LNCAP (cell line): ENCODE measurements around the gene ASCC3.

Source experiments
- TF ChIP-seq, protein P1 (sequence below): fragments of 450-650 bp; IDR thresholded peaks from 2 replicates; pipeline ENCODE4 v1.5.1; 2017; ENCODE audit warnings: mild to moderate bottlenecking

ASCC3 gene, protein sequence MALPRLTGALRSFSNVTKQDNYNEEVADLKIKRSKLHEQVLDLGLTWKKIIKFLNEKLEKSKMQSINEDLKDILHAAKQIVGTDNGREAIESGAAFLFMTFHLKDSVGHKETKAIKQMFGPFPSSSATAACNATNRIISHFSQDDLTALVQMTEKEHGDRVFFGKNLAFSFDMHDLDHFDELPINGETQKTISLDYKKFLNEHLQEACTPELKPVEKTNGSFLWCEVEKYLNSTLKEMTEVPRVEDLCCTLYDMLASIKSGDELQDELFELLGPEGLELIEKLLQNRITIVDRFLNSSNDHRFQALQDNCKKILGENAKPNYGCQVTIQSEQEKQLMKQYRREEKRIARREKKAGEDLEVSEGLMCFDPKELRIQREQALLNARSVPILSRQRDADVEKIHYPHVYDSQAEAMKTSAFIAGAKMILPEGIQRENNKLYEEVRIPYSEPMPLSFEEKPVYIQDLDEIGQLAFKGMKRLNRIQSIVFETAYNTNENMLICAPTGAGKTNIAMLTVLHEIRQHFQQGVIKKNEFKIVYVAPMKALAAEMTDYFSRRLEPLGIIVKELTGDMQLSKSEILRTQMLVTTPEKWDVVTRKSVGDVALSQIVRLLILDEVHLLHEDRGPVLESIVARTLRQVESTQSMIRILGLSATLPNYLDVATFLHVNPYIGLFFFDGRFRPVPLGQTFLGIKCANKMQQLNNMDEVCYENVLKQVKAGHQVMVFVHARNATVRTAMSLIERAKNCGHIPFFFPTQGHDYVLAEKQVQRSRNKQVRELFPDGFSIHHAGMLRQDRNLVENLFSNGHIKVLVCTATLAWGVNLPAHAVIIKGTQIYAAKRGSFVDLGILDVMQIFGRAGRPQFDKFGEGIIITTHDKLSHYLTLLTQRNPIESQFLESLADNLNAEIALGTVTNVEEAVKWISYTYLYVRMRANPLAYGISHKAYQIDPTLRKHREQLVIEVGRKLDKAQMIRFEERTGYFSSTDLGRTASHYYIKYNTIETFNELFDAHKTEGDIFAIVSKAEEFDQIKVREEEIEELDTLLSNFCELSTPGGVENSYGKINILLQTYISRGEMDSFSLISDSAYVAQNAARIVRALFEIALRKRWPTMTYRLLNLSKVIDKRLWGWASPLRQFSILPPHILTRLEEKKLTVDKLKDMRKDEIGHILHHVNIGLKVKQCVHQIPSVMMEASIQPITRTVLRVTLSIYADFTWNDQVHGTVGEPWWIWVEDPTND (N-terminal part only)

DNA sequence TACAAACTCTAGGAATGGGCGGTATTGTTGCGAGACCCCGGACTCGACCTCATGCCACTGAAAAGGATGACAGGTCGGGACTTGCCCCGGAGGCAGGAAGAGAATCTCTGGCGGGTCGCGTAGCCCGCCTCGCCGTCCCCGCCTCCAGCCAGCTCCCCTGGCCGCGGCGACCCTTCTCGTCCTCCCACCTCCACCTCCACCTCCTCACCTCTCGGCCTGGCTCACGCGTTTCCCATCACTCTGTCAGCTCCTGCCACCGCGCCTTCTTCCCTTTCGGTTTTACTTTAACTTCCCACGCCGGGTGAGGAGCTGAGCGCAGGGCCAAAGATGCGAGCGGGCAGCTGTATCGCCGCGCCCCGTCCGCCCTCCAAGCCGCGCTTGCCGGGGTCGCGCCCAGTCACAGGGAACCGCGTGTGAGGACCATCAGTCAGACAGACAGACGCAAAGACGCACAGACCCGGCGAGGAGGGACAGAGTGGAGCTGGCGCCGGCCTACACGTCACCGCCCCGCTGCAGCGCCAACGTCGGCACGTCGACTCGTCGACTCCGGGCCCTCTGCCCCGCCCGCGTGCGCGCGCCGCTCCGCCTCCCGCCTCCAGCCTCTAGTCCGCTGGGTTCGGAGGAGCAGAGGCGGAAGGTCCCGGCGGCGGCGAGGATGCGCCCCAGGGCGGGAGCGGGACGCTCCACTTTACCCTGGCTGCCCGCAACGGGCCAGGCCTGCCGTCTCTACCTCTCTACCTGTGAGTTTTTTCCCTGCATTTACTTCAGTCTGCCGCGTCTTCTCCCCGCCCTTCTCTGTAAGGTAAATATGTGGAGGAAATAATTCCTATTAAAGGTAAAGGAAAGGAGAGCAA, at the start of gene ASCC3:
TSS of gene ASCC3 (minus strand) at position 477 of the 854 bp plus-strand sequence. CDS start 13,332 bp downstream, outside the sequence.
- TF ChIP-seq, protein P1, sequence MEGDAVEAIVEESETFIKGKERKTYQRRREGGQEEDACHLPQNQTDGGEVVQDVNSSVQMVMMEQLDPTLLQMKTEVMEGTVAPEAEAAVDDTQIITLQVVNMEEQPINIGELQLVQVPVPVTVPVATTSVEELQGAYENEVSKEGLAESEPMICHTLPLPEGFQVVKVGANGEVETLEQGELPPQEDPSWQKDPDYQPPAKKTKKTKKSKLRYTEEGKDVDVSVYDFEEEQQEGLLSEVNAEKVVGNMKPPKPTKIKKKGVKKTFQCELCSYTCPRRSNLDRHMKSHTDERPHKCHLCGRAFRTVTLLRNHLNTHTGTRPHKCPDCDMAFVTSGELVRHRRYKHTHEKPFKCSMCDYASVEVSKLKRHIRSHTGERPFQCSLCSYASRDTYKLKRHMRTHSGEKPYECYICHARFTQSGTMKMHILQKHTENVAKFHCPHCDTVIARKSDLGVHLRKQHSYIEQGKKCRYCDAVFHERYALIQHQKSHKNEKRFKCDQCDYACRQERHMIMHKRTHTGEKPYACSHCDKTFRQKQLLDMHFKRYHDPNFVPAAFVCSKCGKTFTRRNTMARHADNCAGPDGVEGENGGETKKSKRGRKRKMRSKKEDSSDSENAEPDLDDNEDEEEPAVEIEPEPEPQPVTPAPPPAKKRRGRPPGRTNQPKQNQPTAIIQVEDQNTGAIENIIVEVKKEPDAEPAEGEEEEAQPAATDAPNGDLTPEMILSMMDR = no peak

DNA sequence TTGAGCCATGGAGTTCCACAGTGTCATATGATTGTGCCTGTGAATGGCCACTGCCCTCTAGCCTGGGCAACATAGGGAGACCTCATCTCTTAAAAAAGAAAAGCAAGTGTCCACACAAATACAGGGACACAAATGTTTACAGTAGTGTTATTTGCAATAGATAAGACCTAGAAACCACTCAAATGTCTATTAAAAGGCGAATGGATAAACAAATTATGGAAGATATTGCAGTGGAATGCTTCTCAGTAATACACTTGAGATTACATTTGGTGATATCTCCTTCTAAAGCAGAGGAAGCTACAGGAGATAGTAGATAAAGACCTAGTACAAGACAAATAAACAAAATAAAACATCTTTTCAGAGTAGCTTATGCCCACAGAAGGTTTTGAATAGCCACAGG, 44.6 kb upstream of the ASCC3 start:
- TF ChIP-seq, protein P1 = no peak

DNA sequence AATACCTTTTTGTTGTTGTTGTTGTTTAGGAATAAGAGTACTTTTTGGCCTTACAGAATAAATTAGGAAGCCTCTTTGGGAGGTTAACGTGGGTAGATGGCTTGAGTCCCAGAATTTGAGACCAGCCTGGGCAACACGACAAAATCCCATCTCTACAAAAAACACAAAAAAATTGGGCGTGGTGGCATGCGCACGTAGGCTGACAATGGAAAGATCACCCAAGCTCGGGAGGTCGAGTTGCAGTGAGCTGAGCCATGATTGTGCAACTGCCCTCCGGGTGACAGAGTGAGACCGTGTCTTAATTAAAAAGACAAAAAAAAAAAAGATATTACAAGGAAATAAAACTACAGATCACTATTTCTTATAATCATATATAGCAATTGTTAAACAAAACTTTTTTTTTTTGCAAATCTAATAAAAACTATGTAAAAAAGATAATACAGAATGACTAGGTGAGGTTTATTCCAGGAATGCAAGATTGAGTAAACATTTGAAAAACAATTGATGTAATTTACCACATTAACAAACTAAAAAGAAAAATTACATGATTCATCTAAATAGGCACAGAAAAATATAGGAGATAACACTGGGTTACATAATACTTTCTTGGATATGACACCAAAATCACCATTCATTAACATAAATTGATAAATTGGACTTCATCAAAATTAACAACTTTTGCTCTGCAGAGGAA, 43.6 kb upstream of the ASCC3 start:
- TF ChIP-seq, protein P1 = no peak

DNA sequence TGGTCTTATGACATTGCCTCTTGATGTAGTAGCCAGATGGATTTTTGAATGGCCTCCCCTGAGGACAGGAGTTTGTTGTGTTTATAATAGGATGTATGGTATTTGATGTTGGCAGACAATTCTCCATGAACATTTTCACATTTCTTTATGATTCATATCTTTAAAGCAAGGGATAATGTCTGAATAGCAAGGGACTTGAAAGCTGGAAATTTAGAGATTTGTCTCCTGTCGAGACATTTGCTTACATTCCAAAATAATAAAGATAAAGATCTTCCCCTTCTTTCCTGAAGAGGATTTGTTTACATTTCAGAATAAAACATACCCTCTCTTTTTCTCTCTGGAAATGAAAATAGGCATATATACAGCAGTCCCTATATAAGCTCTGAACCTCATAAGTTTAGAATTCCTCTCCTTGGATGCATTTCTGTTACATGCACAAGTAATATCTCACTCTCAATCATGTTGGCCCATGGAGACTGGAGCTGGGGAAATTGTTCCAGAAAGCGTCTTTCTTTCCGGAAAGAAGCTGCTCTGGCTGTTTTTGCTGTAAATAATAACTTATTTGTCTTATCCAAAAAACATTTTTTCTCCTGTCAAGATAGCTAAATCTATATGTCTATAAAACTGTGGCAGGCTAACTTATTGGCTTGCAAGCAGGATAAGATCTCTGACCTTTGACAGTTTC, 42.5 kb upstream of the ASCC3 start:
- TF ChIP-seq, protein P1 = no peak

DNA sequence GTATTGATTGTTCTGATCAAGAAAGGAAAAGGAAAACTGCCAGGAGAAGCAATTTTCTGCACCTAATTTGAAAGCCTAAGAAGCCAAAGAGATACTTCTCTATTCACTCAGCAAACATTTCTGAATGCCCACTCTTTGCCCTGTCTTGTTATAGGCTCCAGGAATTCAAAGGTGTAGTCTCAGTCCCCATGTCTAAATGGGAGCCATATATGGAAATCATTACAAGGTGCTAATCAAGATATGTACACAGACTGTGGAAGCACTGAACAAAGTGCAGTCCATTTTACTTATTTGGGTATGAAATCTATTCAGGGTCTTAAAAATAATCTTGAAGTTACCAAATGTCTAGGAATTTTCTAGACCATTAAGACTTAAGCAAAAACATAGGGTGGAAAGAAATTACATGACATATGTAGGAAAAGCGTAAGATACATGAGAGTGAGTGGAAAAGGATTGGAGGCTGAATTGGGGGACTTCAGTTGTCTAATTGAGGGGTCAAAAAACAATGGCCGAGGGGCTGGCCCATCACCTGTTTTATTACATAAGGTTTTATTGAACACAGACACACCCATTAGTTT, 39.0 kb upstream of the ASCC3 start:
- TF ChIP-seq, protein P1 = no peak

DNA sequence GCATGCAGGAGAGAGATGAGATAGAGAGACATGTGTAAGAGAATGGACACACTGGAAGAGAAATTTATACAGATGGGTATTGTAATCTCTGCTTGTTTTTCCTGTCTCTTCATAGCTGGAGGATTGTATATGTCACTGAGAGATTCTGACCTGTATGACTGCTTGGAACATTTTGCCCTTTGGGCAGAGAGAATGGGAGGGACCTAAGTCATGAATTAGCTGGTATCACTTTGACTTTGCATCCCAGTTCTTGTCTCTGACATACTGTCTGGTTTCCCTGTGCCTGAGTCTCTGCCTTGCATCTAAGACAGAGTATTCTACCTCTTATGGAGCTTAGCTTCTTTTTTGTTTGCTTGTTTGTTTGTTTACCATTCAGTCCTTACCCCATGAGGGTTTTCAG, 37.0 kb upstream of the ASCC3 start:
- TF ChIP-seq, protein P1 = no peak
